A673 (cell line): ENCODE results near the gene RPF1. TPM values are rescaled to one million over a fixed set of nuclear protein-coding genes. Genes with fewer than 3 reads are reported as not detected.

ENCODE experiments used
- BruUV-seq: library from RNA; stranded (reverse); fragments of 400-500 nt; replicated peaks from 2 replicates; lab custom pipeline; 2021; lab: Mats Ljungman, UMichigan
- CTCF ChIA-PET: fragments of 300-600 bp; sonication (Branson Sonifier 250); formaldehyde crosslinking; loops from one replicate; lab custom pipeline; 2022; ENCODE audit warnings: antibody characterized with exemption; lab: Charles Lee
- POLR2A ChIA-PET: fragments of 300-600 bp; sonication (Branson Sonifier 250); formaldehyde crosslinking; loops from one replicate; lab custom pipeline; 2022; ENCODE audit warnings: antibody characterized with exemption; ENCODE audit not compliant: low non-redundant PET; lab: Charles Lee
- DNase-seq: peaks from one replicate; pipeline ENCODE4 v3.0.0-alpha.2; 2015; ENCODE audit warnings: low spot score
- H3K27ac ChIP-seq: fragments of 200-600 bp; sonication (generic); 2 replicates; pipeline ENCODE4 v1.5.1; 2016; ENCODE audit warnings: mixed run types, low read depth, mild to moderate bottlenecking, mixed read lengths, antibody characterized with exemption, low read length; ENCODE audit not compliant: poor library complexity, severe bottlenecking
- H3K27me3 ChIP-seq: fragments of 200-600 bp; sonication (generic); replicated peaks from 2 replicates; pipeline ENCODE4 v1.6.1; 2017; ENCODE audit warnings: mixed run types, low read depth, mild to moderate bottlenecking, mixed read lengths, antibody characterized with exemption, low read length; ENCODE audit not compliant: insufficient read depth, poor library complexity
- H3K36me3 ChIP-seq: fragments of 200-600 bp; sonication (generic); 2 replicates; pipeline ENCODE4 v1.6.1; 2016; ENCODE audit warnings: mixed run types, mild to moderate bottlenecking, mixed read lengths, antibody characterized with exemption, low read length; ENCODE audit not compliant: insufficient read depth, poor library complexity, severe bottlenecking
- H3K4me1 ChIP-seq: fragments of 200-600 bp; sonication (generic); 2 replicates; pipeline ENCODE4 v1.6.1; 2017; ENCODE audit warnings: mixed run types, mild to moderate bottlenecking, mixed read lengths, antibody characterized with exemption, low read length; ENCODE audit not compliant: insufficient read depth, poor library complexity, severe bottlenecking
- H3K4me3 ChIP-seq: fragments of 200-600 bp; sonication (generic); 2 replicates; pipeline ENCODE4 v1.5.1; 2016; ENCODE audit warnings: low read depth, mixed run types, mild to moderate bottlenecking, mixed read lengths, low read length; ENCODE audit not compliant: poor library complexity, severe bottlenecking
- H3K9me3 ChIP-seq: fragments of 200-600 bp; sonication (generic); 2 replicates; pipeline ENCODE4 v1.6.1; 2016; ENCODE audit warnings: mixed run types, low read depth, mild to moderate bottlenecking, mixed read lengths, antibody characterized with exemption, low read length; ENCODE audit not compliant: poor library complexity, severe bottlenecking
- CTCF ChIP-seq: fragments of 300-800, 200-600 bp; sonication (generic); conservative IDR thresholded peaks from 2 replicates; pipeline ENCODE4 v1.5.1; 2017; ENCODE audit warnings: low read depth, mild to moderate bottlenecking, antibody characterized with exemption, low read length, moderate library complexity, mixed read lengths
- EZH2 ChIP-seq: fragments of 200-600 bp; sonication (generic); IDR thresholded peaks from 2 replicates; pipeline ENCODE4 v1.6.1; 2017; ENCODE audit warnings: borderline replicate concordance, low read depth, mild to moderate bottlenecking, mixed read lengths, antibody characterized with exemption, low read length; ENCODE audit not compliant: poor library complexity, severe bottlenecking
- intact Hi-C: fragments of 100-400 bp; cut with micrococcal nuclease; formaldehyde crosslinking; loops from one replicate; pipeline ENCODE4 v1.10.0; 2022; ENCODE audit not compliant: unreplicated experiment
- total RNA-seq: library from RNA; stranded (reverse); gene quantifications from 2 replicates; pipeline ENCODE4 v1.2.3, GENCODE V29; 2021

RPF1 gene
- total RNA-seq, 1 experiment from 2014 or later = 56.7 TPM

DNA sequence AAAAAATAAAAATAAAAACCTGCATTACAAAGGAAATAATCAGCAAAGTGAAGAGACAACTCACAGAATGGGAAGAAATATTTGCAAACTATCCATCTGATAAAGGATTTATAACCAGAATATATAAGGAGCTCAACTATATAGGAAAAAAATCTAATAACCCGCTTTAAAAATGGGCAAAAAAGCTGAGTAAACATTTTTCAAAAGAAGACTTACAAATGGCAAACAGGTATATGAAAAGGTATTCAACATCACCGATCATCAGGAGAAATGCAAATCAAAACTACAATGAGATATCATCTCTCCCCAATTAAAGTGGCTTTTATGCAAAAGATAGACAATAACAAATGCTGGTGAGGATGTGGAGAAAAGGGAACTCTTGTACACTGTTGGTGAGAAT, 31.1 kb downstream of the RPF1 start:
- intact Hi-C loops = no loop called here
- no peak for DNase-seq
- BruUV-seq = no TSS peak
- Histone ChIP-seq H3K27ac (no peak overlapping the region), H3K36me3 (no peaks in the 10 kb centered on the region), H3K27me3 (no peaks in the 10 kb centered on the region), H3K4me1 (no peaks in the 10 kb centered on the region), H3K4me3 (no peak overlapping the region), H3K9me3 (peaks cover 8% of the 10 kb centered on the region)
- ChIA-PET POLR2A (no interaction called here), CTCF (no interaction called here)
- TF ChIP-seq CTCF (no peak), EZH2 (no peak)

DNA sequence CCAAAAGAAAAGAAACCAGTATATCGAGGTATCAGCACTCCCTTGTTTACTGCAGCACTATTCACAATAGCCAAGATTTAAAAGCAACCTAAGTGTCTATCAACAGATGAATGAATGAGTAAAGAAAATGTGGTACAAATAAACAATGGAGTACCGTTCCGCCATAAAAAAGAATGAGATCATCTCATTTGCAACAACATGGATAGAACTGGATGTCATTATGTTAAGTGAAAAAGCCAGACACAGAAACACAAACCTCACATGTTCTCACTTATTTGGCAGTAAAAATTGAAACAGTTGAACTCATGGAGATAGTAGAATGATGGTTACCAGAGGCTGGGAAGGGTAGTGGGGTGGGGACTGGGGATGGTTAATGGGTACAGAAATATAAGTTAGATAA, 31.6 kb downstream of the RPF1 start:
- Histone ChIP-seq H3K27ac (no peak overlapping the region), H3K27me3 (no peaks in the 10 kb centered on the region), H3K9me3 (peaks cover 8% of the 10 kb centered on the region), H3K4me3 (no peak overlapping the region), H3K4me1 (no peaks in the 10 kb centered on the region), H3K36me3 (no peaks in the 10 kb centered on the region)
- no peak for DNase-seq
- no peak for TF ChIP-seq EZH2
- no peak for TF ChIP-seq CTCF
- POLR2A ChIA-PET = no interaction called here
- BruUV-seq = no TSS peak
- CTCF ChIA-PET = no interaction called here
- intact Hi-C loops = no loop called here

DNA sequence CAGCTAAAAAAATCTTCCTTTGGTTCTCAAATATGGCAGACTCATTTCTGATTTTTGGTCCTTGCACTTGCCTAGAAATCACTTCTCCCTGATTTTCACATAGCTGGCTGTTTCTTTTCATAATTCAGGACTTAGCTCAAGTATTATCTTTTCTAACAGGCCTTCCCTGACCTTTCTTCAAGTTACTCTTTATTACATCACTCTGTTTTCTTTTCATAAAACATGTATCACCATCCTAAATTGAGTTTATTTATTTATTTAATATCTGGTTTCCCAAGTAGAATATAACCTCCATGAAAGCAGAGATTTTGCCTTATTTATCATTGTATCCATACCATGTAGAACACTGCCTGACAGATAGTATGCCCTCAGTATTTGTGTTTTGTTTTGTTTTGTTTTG, 45.5 kb downstream of the RPF1 start:
- CTCF ChIA-PET = no interaction called here
- Histone ChIP-seq H3K4me3 (no peak overlapping the region), H3K4me1 (no peaks in the 10 kb centered on the region), H3K36me3 (no peaks in the 10 kb centered on the region), H3K27me3 (no peaks in the 10 kb centered on the region), H3K9me3 (peaks cover 6% of the 10 kb centered on the region), H3K27ac (no peak overlapping the region)
- POLR2A ChIA-PET = no interaction called here
- TF ChIP-seq CTCF (no peak), EZH2 (no peak)
- no TSS peak for BruUV-seq
- DNase-seq = no peak
- intact Hi-C loops = no loop called here
